ENCODE data around the gene ABCC8.

ABCC8 gene

GRCh38 chr11:17391493-17392355, 84.9 kb downstream of the ABCC8 start:
- TF ChIP-seq GATA2 (IDR thresholded peaks at IDR 0.05; ENCODE audit: low read depth, low read length) (no peak), GATA3 (IDR thresholded peaks at IDR 0.05; ENCODE audit: low read depth, low read length) (no peak)

- TF ChIP-seq GATA2 (IDR thresholded peaks at IDR 0.05; ENCODE audit: low read depth, low read length) (no peak), GATA3 (IDR thresholded peaks at IDR 0.05; ENCODE audit: low read depth, low read length) (no peak)
Observed at GRCh38 chr11:17389957-17390649, 86.5 kb downstream of the ABCC8 start.

- TF ChIP-seq GATA2 (IDR thresholded peaks at IDR 0.05; ENCODE audit: low read depth, low read length), result no peak
- TF ChIP-seq GATA3 (IDR thresholded peaks at IDR 0.05; ENCODE audit: low read depth, low read length), result no peak
Observed at GRCh38 chr11:17389211-17389956, 87.3 kb downstream of the ABCC8 start.

- TF ChIP-seq GATA2 (IDR thresholded peaks at IDR 0.05; ENCODE audit: low read depth, low read length) (no peak), GATA3 (IDR thresholded peaks at IDR 0.05; ENCODE audit: low read depth, low read length) (no peak)
Observed at GRCh38 chr11:17388609-17389210, 87.9 kb downstream of the ABCC8 start, which contains the start of gene KCNJ11. Gene KCNJ11, minus strand, starts transcription at chr11:17388659. Its CDS starts 568 bp downstream, at chr11:17388091.

- no peak for TF ChIP-seq GATA2 (IDR thresholded peaks at IDR 0.05; ENCODE audit: low read depth, low read length)
- no peak for TF ChIP-seq GATA3 (IDR thresholded peaks at IDR 0.05; ENCODE audit: low read depth, low read length)
Observed at GRCh38 chr11:17387811-17388210, 88.8 kb downstream of the ABCC8 start.

GRCh38 chr11:17387254-17387653, 89.4 kb downstream of the ABCC8 start:
- TF ChIP-seq GATA3 (IDR thresholded peaks at IDR 0.05; ENCODE audit: low read depth, low read length) (no peak), GATA2 (IDR thresholded peaks at IDR 0.05; ENCODE audit: low read depth, low read length) (no peak)

- no peak for TF ChIP-seq GATA2 (IDR thresholded peaks at IDR 0.05; ENCODE audit: low read depth, low read length)
- TF ChIP-seq GATA3 (IDR thresholded peaks at IDR 0.05; ENCODE audit: low read depth, low read length), result no peak
Observed at GRCh38 chr11:17386331-17387084, 90.1 kb downstream of the ABCC8 start.

- TF ChIP-seq GATA3 (IDR thresholded peaks at IDR 0.05; ENCODE audit: low read depth, low read length) (no peak), GATA2 (IDR thresholded peaks at IDR 0.05; ENCODE audit: low read depth, low read length) (no peak)
Observed at GRCh38 chr11:17385926-17386325, 90.7 kb downstream of the ABCC8 start.

- no peak for TF ChIP-seq GATA2 (IDR thresholded peaks at IDR 0.05; ENCODE audit: low read depth, low read length)
- TF ChIP-seq GATA3 (IDR thresholded peaks at IDR 0.05; ENCODE audit: low read depth, low read length), result no peak
Observed at GRCh38 chr11:17385492-17385891, 91.2 kb downstream of the ABCC8 start.

GRCh38 chr11:17384002-17384511, 92.6 kb downstream of the ABCC8 start:
- TF ChIP-seq GATA2 (IDR thresholded peaks at IDR 0.05; ENCODE audit: low read depth, low read length), result no peak
- TF ChIP-seq GATA3 (IDR thresholded peaks at IDR 0.05; ENCODE audit: low read depth, low read length), result no peak

- TF ChIP-seq GATA3 (IDR thresholded peaks at IDR 0.05; ENCODE audit: low read depth, low read length) (no peak), GATA2 (IDR thresholded peaks at IDR 0.05; ENCODE audit: low read depth, low read length) (no peak)
Observed at GRCh38 chr11:17383461-17383860, 93.2 kb downstream of the ABCC8 start.

- TF ChIP-seq GATA2 (IDR thresholded peaks at IDR 0.05; ENCODE audit: low read depth, low read length) (no peak), GATA3 (IDR thresholded peaks at IDR 0.05; ENCODE audit: low read depth, low read length) (no peak)
Observed at GRCh38 chr11:17382046-17382728, 94.5 kb downstream of the ABCC8 start.
